K562 (cell line): ENCODE data around the gene RIPOR2. TPM values are rescaled to one million over a fixed set of nuclear protein-coding genes. Genes with fewer than 3 reads are reported as not detected.

Source experiments
- CEBPG ChIP-seq, 3 experiments: fragments of 200-800 bp in 1 of 3; sonication (Bioruptor generic) in 1 of 3; sonication (generic) in 1 of 3; formaldehyde crosslinking in 1 of 3; IDR thresholded peaks in 2 of 3; conservative IDR thresholded peaks in 1 of 3; 2 replicates each; pipeline versions ENCODE4 v1.6.1 to v1.8.0; 2016 to 2022; ENCODE audit warnings: missing compliant biosample characterization in 2 of 3, missing genetic modification characterization in 2 of 3, mild to moderate bottlenecking in 1 of 3, missing genetic modification reagents in 1 of 3
- CLOCK ChIP-seq: fragments of 250-450 bp; sonication (Bioruptor Pico); IDR thresholded peaks from 2 replicates; pipeline ENCODE4 v1.4.0; 2020; ENCODE audit warnings: mild to moderate bottlenecking, moderate library complexity, borderline replicate concordance
- CREM ChIP-seq: IDR thresholded peaks from 2 replicates; pipeline ENCODE4 v1.6.1; 2014; ENCODE audit warnings: antibody characterized with exemption, low read depth
- E2F8 ChIP-seq: fragments of 450-650 bp; IDR thresholded peaks from 2 replicates; pipeline ENCODE4 v1.7.1; 2018; ENCODE audit warnings: mild to moderate bottlenecking, low read depth; ENCODE audit not compliant: partially characterized antibody
- FOXK1 ChIP-seq: sonication (generic); formaldehyde crosslinking; IDR thresholded peaks from 2 replicates; pipeline ENCODE4 v1.8.0; 2022; ENCODE audit warnings: missing genetic modification reagents, mild to moderate bottlenecking, borderline replicate concordance
- IFI16 ChIP-seq: fragments of 250-450 bp; sonication (Bioruptor Pico); IDR thresholded peaks from 2 replicates; pipeline ENCODE4 v2.1.2; 2022; ENCODE audit warnings: mild to moderate bottlenecking, inconsistent platforms
- NCOA1 ChIP-seq: fragments of 450-650 bp; IDR thresholded peaks from 2 replicates; pipeline ENCODE4 v1.6.1; 2016; ENCODE audit warnings: low read depth
- NCOA2 ChIP-seq, 2 experiments: fragments of 450-650 bp; IDR thresholded peaks; 2 replicates each; pipeline ENCODE4 v1.6.1; 2018; ENCODE audit warnings: mild to moderate bottlenecking in 2 of 2, moderate library complexity in 1 of 2; ENCODE audit not compliant: partially characterized antibody in 2 of 2
- NELFE ChIP-seq: IDR thresholded peaks from 2 replicates; pipeline ENCODE4 v1.6.1; 2011; ENCODE audit warnings: mild to moderate bottlenecking; ENCODE audit not compliant: insufficient read depth, insufficient read length
- SIRT6 ChIP-seq: IDR thresholded peaks from one replicate; pipeline ENCODE4 v1.6.1; 2012; ENCODE audit warnings: low read depth, mild to moderate bottlenecking, control low read depth, inconsistent platforms, low read length, moderate library complexity
- TCF3 ChIP-seq: sonication (generic); formaldehyde crosslinking; IDR thresholded peaks from 2 replicates; pipeline ENCODE4 v1.4.0; 2020; ENCODE audit warnings: mild to moderate bottlenecking, missing genetic modification reagents
- ZNF324 ChIP-seq: fragments of 250-450 bp; sonication (Bioruptor Pico); IDR thresholded peaks from 2 replicates; pipeline ENCODE4 v1.4.0; 2020; ENCODE audit warnings: mild to moderate bottlenecking
- ZNF511 ChIP-seq: sonication (generic); formaldehyde crosslinking; IDR thresholded peaks from 2 replicates; pipeline ENCODE4 v1.8.0; 2022; ENCODE audit warnings: mild to moderate bottlenecking, missing genetic modification reagents
- ZNF584 ChIP-seq: fragments of 200-800 bp; sonication (Bioruptor generic); IDR thresholded peaks from 2 replicates; pipeline ENCODE4 v1.6.1; 2016; ENCODE audit warnings: low read depth, mild to moderate bottlenecking, missing genetic modification characterization, missing compliant biosample characterization
- ZNF778 ChIP-seq: fragments of 450-650 bp; formaldehyde crosslinking; IDR thresholded peaks from 2 replicates; pipeline ENCODE4 v1.4.0; 2020; ENCODE audit warnings: mild to moderate bottlenecking, moderate library complexity
- polyA plus RNA-seq, 8 experiments: library from polyadenylated mRNA; depleted of rRNA in 4 of 8; stranded (reverse) in 5 of 8; unstranded in 3 of 8; fragments of >200 nt; fragmentation: Nextera tagmentation in 2 of 8; fragmentation: Illumina TruSeq in 1 of 8; extraction: Ambion mirVana in 2 of 8; extraction: Trizol in 1 of 8; gene quantifications; 2 replicates each; pipeline versions ENCODE4 v1.2.1 to v1.2.3, GENCODE V29; 2011 to 2014; ENCODE audit warnings: inconsistent platforms in 1 of 8, missing spikeins in 1 of 8
- total RNA-seq, 7 experiments: library from RNA; depleted of rRNA in 6 of 7; stranded (reverse); fragments of >200 nt in 6 of 7; fragmentation: Illumina TruSeq in 2 of 7; extraction: Trizol in 2 of 7; gene quantifications; 2 replicates each; pipeline versions ENCODE4 v1.2.1 to v1.2.3, GENCODE V29; 2011 to 2021; ENCODE audit warnings: low replicate concordance in 1 of 7
- TF ChIP-seq, protein P1 (sequence below): sonication (generic); formaldehyde crosslinking; IDR thresholded peaks from 2 replicates; pipeline ENCODE4 v1.9.0; 2022; ENCODE audit warnings: mild to moderate bottlenecking, missing genetic modification reagents
- TF ChIP-seq, protein P2 (sequence below), 2 experiments: IDR thresholded peaks; 2 replicates each; pipeline ENCODE4 v1.6.1; 2011; ENCODE audit warnings: borderline replicate concordance in 1 of 2, control low read depth in 1 of 2, low read depth in 1 of 2, low read length in 1 of 2, mild to moderate bottlenecking in 1 of 2, mixed read lengths in 1 of 2, moderate library complexity in 1 of 2; ENCODE audit not compliant: insufficient read depth in 1 of 2, insufficient read length in 1 of 2, poor library complexity in 1 of 2, severe bottlenecking in 1 of 2; ENCODE audit errors: extremely low read depth in 1 of 2

The RIPOR2 gene
- total and polyA plus RNA-seq, 9 of the 15 experiments (the other 6 are each of a cell fraction or from before 2014, with no cell fraction given), result 0.04 to 1.0 (median 0.47) TPM; not detected in 2

GRCh38 chr6:24774696-24775519, 160.9 kb downstream of the RIPOR2 start, which contains the start of gene GMNN (continued):
- TF ChIP-seq NCOA2 (IDR thresholded peaks at IDR 0.05; ENCODE audit: partially characterized antibody in 2 of 2) (no peak), NELFE (no peak), TCF3 (peak; percentile 34; the same call in 1 of the 2 replicates), ZNF511 (CRISPR knock-in tag) (peak; percentile 85; the same call in 1 of the 2 replicates), ZNF584 (CRISPR knock-in tag) (no peak; the same call in 1 of the 2 replicates), CREM (peak; percentile 78), CEBPG (CRISPR knock-in tag; IDR thresholded peaks at IDR 0.05) (no peak), CEBPG (tag; conservative IDR thresholded peaks at IDR 0.05 in 1 of 2, IDR thresholded peaks at IDR 0.05 in 1 of 2) (no peak), SIRT6 (no peak), FOXK1 (no peak; the same call in 1 of the 2 replicates), E2F8 (peak; percentile 98), NCOA1 (peak; percentile 71; the same call in 1 of the 2 replicates), CLOCK (CRISPR knock-in tag) (no peak), ZNF324 (no peak), ZNF778 (CRISPR knock-in tag) (no peak), IFI16 (CRISPR knock-in tag) (no peak)
- TF ChIP-seq, protein P1, sequence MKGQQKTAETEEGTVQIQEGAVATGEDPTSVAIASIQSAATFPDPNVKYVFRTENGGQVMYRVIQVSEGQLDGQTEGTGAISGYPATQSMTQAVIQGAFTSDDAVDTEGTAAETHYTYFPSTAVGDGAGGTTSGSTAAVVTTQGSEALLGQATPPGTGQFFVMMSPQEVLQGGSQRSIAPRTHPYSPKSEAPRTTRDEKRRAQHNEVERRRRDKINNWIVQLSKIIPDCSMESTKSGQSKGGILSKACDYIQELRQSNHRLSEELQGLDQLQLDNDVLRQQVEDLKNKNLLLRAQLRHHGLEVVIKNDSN (CRISPR knock-in tag), result peak; percentile 92
- TF ChIP-seq, protein P2, sequence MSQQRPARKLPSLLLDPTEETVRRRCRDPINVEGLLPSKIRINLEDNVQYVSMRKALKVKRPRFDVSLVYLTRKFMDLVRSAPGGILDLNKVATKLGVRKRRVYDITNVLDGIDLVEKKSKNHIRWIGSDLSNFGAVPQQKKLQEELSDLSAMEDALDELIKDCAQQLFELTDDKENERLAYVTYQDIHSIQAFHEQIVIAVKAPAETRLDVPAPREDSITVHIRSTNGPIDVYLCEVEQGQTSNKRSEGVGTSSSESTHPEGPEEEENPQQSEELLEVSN (IDR thresholded peaks at IDR 0.05; ENCODE audit: borderline replicate concordance in 1 of 2, extremely low read depth in 1 of 2, insufficient read depth in 1 of 2, insufficient read length in 1 of 2, low read depth in 1 of 2, low read length in 1 of 2, poor library complexity in 1 of 2, severe bottlenecking in 1 of 2), result peak; percentile 92 to 93
